ENCODE data around the gene L1CAM. TPM values are rescaled to one million over a fixed set of nuclear protein-coding genes. Genes with fewer than 3 reads are reported as not detected.

The L1CAM gene
- total RNA-seq, 1 experiment from 2014 or later, result 12.7 TPM

DNA sequence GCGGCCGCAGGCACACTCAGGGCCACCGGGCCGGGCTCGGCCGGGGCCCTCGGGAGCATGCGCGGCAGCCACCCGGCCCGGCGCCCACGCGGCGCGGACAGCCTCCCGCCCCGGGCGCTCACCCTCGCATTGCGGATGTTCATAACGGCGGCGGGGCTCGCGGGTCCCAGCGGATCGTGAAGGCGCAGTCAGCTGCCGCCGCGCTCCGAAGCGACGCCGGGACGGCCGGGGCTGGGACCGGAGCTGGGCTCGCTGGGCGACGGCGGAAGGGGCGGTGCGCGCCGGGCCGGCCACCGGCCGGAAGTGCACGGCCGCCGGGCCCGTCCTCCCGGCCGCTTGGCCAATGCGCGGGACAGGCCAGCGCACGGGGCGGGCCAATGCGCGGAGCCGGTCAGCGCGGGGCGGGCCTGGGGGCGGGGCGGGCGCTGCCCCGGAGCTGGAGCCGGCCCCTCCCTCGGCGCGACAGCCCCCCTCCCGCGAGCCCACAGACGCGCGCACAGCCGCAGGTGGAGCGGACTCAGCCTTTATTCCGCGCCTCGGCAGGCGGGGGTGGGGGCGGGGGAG, 48.9 kb upstream of the L1CAM start, which contains the start of gene NAA10:
TSS of gene NAA10 (minus strand) at position 276 of the 564 bp plus-strand sequence. CDS start at position 143, 133 bp downstream.
- POLR2A ChIA-PET, result interaction anchor here (1.2 kb wide), 1 partner anchor 9 kb away, joined by 3 read pairs; the partner anchor contains the start of gene ARHGAP4
- TF ChIP-seq CTCF (IDR thresholded peaks at IDR 0.05; ENCODE audit: insufficient read depth in 1 of 2, low read depth in 1 of 2, low read length in 1 of 2, severe bottlenecking in 1 of 2, unreplicated experiment in 1 of 2), result no peak
- Histone ChIP-seq H3K36me3 (ENCODE audit: control insufficient read depth, insufficient read depth, low read length) (no peaks in the 10 kb centered on the region), H3K4me1 (no peaks in the 10 kb centered on the region), H3K9me3 (no peaks in the 10 kb centered on the region), H3K4me3 (ENCODE audit: low read depth, low read length) (peak within 1 kb of the TSS; percentile 56), H3K27me3 (replicated peaks; ENCODE audit: control insufficient read depth, insufficient read depth, low read length) (no peaks in the 10 kb centered on the region)
- Mint-ChIP-seq H3K9me3 (ENCODE audit: unreplicated experiment) (no peaks in the 10 kb centered on the region), H3K27ac (ENCODE audit: unreplicated experiment) (no peak within 1 kb of the TSS), H3K4me3 (ENCODE audit: unreplicated experiment) (peak within 1 kb of the TSS; percentile 76), H3K36me3 (ENCODE audit: insufficient read depth, unreplicated experiment) (peaks cover 15% of the 10 kb centered on the region), H3K4me1 (ENCODE audit: low read depth, unreplicated experiment) (no peaks in the 10 kb centered on the region), H3K27me3 (ENCODE audit: insufficient read depth, unreplicated experiment) (no peaks in the 10 kb centered on the region)
- intact Hi-C loops (cut with micrococcal nuclease; ENCODE audit: unreplicated experiment), result no loop called here
- DNase-seq, result peak; percentile 62 to 81
- no TSS peak for BruUV-seq (replicated peaks)
- CTCF ChIA-PET, result interaction anchor here (1.1 kb wide), 1 partner anchor 12 kb away, joined by 6 read pairs; no protein-coding TSS in a partner anchor

- Mint-ChIP-seq H3K4me1 (ENCODE audit: low read depth, unreplicated experiment) (no peaks in the 10 kb centered on the region), H3K27me3 (ENCODE audit: insufficient read depth, unreplicated experiment) (no peaks in the 10 kb centered on the region), H3K9me3 (ENCODE audit: unreplicated experiment) (no peaks in the 10 kb centered on the region), H3K27ac (ENCODE audit: unreplicated experiment) (no peak overlapping the region), H3K36me3 (ENCODE audit: insufficient read depth, unreplicated experiment) (peaks cover 16% of the 10 kb centered on the region), H3K4me3 (ENCODE audit: unreplicated experiment) (peak overlapping the region; percentile 76)
- intact Hi-C loops (cut with micrococcal nuclease; ENCODE audit: unreplicated experiment), result no loop called here
- H3K4me1 ChIP-seq, result no peaks in the 10 kb centered on the region
- POLR2A ChIA-PET, result interaction anchor here (1.2 kb wide), 1 partner anchor 8 kb away, joined by 3 read pairs; the partner anchor contains the start of gene ARHGAP4
- no peaks in the 10 kb centered on the region for H3K9me3 ChIP-seq
- H3K27me3 ChIP-seq (replicated peaks; ENCODE audit: control insufficient read depth, insufficient read depth, low read length), result no peaks in the 10 kb centered on the region
- CTCF ChIA-PET, result interaction anchor here (1.1 kb wide), 1 partner anchor 13 kb away, joined by 6 read pairs; no protein-coding TSS in a partner anchor
- H3K36me3 ChIP-seq (ENCODE audit: control insufficient read depth, insufficient read depth, low read length), result no peaks in the 10 kb centered on the region
- TSS peak; percentile 45 for BruUV-seq (replicated peaks)
- no peak for DNase-seq
- no peak for TF ChIP-seq CTCF (IDR thresholded peaks at IDR 0.05; ENCODE audit: insufficient read depth in 1 of 2, low read depth in 1 of 2, low read length in 1 of 2, severe bottlenecking in 1 of 2, unreplicated experiment in 1 of 2)
- H3K4me3 ChIP-seq (ENCODE audit: low read depth, low read length), result peak overlapping the region; percentile 54
Measured at GRCh38 chrX:153934148-153934761, 48.3 kb upstream of the L1CAM start.

- no peaks in the 10 kb centered on the region for H3K4me1 ChIP-seq
- POLR2A ChIA-PET, result no interaction called here
- DNase-seq, result no peak
- H3K4me3 Mint-ChIP-seq (ENCODE audit: unreplicated experiment), result peak overlapping the region; percentile 76
- peak overlapping the region; percentile 54 for H3K4me3 ChIP-seq (ENCODE audit: low read depth, low read length)
- CTCF ChIA-PET, result no interaction called here
- no peaks in the 10 kb centered on the region for H3K4me1 Mint-ChIP-seq (ENCODE audit: low read depth, unreplicated experiment)
- BruUV-seq (replicated peaks), result no TSS peak
- intact Hi-C loops (cut with micrococcal nuclease; ENCODE audit: unreplicated experiment), result no loop called here
- no peaks in the 10 kb centered on the region for H3K36me3 ChIP-seq (ENCODE audit: control insufficient read depth, insufficient read depth, low read length)
- H3K9me3 ChIP-seq, result no peaks in the 10 kb centered on the region
- H3K27ac Mint-ChIP-seq (ENCODE audit: unreplicated experiment), result no peak overlapping the region
- H3K27me3 ChIP-seq (replicated peaks; ENCODE audit: control insufficient read depth, insufficient read depth, low read length), result no peaks in the 10 kb centered on the region
- H3K9me3 Mint-ChIP-seq (ENCODE audit: unreplicated experiment), result no peaks in the 10 kb centered on the region
- no peak for TF ChIP-seq CTCF (IDR thresholded peaks at IDR 0.05; ENCODE audit: insufficient read depth in 1 of 2, low read depth in 1 of 2, low read length in 1 of 2, severe bottlenecking in 1 of 2, unreplicated experiment in 1 of 2)
- no peaks in the 10 kb centered on the region for H3K27me3 Mint-ChIP-seq (ENCODE audit: insufficient read depth, unreplicated experiment)
- H3K36me3 Mint-ChIP-seq (ENCODE audit: insufficient read depth, unreplicated experiment), result peaks cover 22% of the 10 kb centered on the region
Measured at GRCh38 chrX:153933748-153934147, 47.8 kb upstream of the L1CAM start.
